Ovary (tissue), 3 donors: ENCODE measurements around the gene CCL28.

Experiments used
- EP300 ChIP-seq: sonication (generic); formaldehyde crosslinking; IDR thresholded peaks from one replicate; pipeline ENCODE4 v1.6.1; 2017; ENCODE audit warnings: antibody characterized with exemption
- TF ChIP-seq, protein P1 (sequence below), 3 donors: fragments of 450-650 bp in 2 of 3; fragments of 200-600 bp in 1 of 3; IDR thresholded peaks; one replicate each; pipeline versions ENCODE4 v1.5.1 to v1.8.0; 2016 to 2022; ENCODE audit warnings: antibody characterized with exemption in 3 of 3, mild to moderate bottlenecking in 1 of 3
- donor health status: DM: no; HTN: no; CAD: no.

DNA sequence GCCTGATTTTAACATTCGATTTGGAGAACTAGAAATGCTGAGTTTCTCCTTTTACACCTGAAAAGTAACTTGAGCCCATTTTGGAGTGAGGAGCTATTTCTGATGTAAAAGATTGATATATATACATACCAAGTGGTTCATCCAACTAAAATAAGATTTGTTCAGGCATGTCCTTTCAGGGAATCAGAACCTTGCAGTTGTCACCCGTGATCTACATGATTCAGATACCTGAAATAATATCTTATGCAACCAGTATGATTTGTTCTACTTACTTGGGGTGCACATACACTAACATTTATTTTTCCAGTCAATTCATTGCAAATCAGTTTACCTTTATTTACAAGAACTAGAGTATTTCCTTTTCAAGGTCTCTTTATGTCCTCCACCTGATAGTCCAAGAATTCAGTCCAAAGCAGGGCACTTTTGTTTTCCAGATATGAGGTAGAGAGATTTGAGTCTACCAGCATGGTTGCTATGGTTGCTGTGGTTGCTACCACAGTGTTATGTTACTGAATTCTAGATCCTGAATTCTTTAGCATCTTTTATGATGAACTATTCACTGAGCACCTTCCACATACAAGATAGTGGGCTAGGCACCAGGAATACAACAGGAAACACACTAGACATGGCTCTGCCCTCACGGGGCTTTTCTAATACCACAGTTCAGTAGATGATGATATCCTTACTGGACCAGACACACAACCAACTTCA, 49.3 kb downstream of the CCL28 start:
- TF ChIP-seq EP300 = no peak
- TF ChIP-seq, protein P1, sequence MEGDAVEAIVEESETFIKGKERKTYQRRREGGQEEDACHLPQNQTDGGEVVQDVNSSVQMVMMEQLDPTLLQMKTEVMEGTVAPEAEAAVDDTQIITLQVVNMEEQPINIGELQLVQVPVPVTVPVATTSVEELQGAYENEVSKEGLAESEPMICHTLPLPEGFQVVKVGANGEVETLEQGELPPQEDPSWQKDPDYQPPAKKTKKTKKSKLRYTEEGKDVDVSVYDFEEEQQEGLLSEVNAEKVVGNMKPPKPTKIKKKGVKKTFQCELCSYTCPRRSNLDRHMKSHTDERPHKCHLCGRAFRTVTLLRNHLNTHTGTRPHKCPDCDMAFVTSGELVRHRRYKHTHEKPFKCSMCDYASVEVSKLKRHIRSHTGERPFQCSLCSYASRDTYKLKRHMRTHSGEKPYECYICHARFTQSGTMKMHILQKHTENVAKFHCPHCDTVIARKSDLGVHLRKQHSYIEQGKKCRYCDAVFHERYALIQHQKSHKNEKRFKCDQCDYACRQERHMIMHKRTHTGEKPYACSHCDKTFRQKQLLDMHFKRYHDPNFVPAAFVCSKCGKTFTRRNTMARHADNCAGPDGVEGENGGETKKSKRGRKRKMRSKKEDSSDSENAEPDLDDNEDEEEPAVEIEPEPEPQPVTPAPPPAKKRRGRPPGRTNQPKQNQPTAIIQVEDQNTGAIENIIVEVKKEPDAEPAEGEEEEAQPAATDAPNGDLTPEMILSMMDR (IDR thresholded peaks at IDR 0.05) = no peak
